ENCODE results near the gene PLPPR5.

The PLPPR5 gene

GRCh38 chr1:98914547-98914946 lies 90.1 kb downstream of the PLPPR5 start:
- no peak for DNase-seq
- TF ChIP-seq POLR2A (IDR thresholded peaks at IDR 0.05; ENCODE audit: low read length), result no peak
- TF ChIP-seq GATA1 (IDR thresholded peaks at IDR 0.05; ENCODE audit: low read depth, low read length), result no peak

GRCh38 chr1:98910827-98911226 lies 93.8 kb downstream of the PLPPR5 start:
- no peak for DNase-seq
- TF ChIP-seq GATA1 (IDR thresholded peaks at IDR 0.05; ENCODE audit: low read depth, low read length) (no peak), POLR2A (IDR thresholded peaks at IDR 0.05; ENCODE audit: low read length) (no peak)

- TF ChIP-seq POLR2A (IDR thresholded peaks at IDR 0.05; ENCODE audit: low read length), result no peak
- no peak for TF ChIP-seq GATA1 (IDR thresholded peaks at IDR 0.05; ENCODE audit: low read depth, low read length)
- no peak for DNase-seq
Measured at GRCh38 chr1:98908980-98909379, 95.7 kb downstream of the PLPPR5 start.

- DNase-seq, result no peak
- no peak for TF ChIP-seq GATA1 (IDR thresholded peaks at IDR 0.05; ENCODE audit: low read depth, low read length)
- TF ChIP-seq POLR2A (IDR thresholded peaks at IDR 0.05; ENCODE audit: low read length), result no peak
Measured at GRCh38 chr1:98906809-98907208, 97.9 kb downstream of the PLPPR5 start.

DNA sequence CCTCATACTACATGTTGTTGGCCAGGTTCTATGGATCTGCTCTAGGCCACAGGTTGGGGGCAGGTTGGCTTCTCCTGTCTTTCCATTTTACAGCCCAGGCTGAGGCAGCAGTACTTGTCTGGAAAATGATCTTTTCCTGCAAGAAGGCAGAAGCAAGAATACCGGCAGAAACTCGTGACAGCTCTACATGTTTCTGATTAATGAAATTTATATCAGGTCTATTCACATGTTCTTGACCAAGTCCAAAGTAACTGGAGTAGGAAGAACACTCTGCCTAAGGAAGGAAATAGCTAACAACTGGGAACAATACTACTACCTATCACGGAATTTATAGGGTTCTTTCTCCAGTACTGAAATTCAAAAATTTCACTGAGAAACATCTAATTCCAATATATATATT lies 98.3 kb downstream of the PLPPR5 start:
- DNase-seq, result no peak
- TF ChIP-seq POLR2A (IDR thresholded peaks at IDR 0.05; ENCODE audit: low read length), result no peak
- no peak for TF ChIP-seq GATA1 (IDR thresholded peaks at IDR 0.05; ENCODE audit: low read depth, low read length)

- TF ChIP-seq POLR2A (IDR thresholded peaks at IDR 0.05; ENCODE audit: low read length), result no peak
- TF ChIP-seq GATA1 (IDR thresholded peaks at IDR 0.05; ENCODE audit: low read depth, low read length), result no peak
- DNase-seq, result no peak
Measured at GRCh38 chr1:98904684-98905083, 100.0 kb downstream of the PLPPR5 start.

DNA sequence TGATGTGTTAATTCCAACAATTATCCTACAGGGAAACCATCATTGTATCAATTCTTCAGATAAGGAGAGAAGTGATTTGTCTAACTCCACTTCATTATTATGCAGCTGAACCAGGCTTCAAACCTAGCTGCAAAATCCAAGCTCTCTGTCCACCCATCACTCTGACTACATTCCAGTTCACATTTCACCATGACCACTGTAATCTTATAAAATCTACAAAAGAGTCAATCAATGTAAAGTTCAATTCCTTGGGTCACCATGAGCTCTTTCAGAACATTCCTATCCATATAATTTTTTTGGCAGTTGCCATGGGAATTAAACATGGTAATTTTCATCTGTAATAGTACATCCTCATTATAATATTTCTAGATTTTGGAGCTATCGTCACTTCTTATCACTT lies 100.9 kb downstream of the PLPPR5 start:
- TF ChIP-seq GATA1 (IDR thresholded peaks at IDR 0.05; ENCODE audit: low read depth, low read length), result no peak
- no peak for TF ChIP-seq POLR2A (IDR thresholded peaks at IDR 0.05; ENCODE audit: low read length)
- no peak for DNase-seq

- DNase-seq, result no peak
Measured at GRCh38 chr1:98903261-98903660, 101.4 kb downstream of the PLPPR5 start.

GRCh38 chr1:98898940-98899339 lies 105.7 kb downstream of the PLPPR5 start:
- no peak for TF ChIP-seq GATA1 (IDR thresholded peaks at IDR 0.05; ENCODE audit: low read depth, low read length)
- no peak for TF ChIP-seq POLR2A (IDR thresholded peaks at IDR 0.05; ENCODE audit: low read length)
- DNase-seq, result no peak

More at GRCh38 chr1:98903261-98903660, 101.4 kb downstream of the PLPPR5 start:
- TF ChIP-seq GATA1 (IDR thresholded peaks at IDR 0.05; ENCODE audit: low read depth, low read length), result no peak
- no peak for TF ChIP-seq POLR2A (IDR thresholded peaks at IDR 0.05; ENCODE audit: low read length)

DNA sequence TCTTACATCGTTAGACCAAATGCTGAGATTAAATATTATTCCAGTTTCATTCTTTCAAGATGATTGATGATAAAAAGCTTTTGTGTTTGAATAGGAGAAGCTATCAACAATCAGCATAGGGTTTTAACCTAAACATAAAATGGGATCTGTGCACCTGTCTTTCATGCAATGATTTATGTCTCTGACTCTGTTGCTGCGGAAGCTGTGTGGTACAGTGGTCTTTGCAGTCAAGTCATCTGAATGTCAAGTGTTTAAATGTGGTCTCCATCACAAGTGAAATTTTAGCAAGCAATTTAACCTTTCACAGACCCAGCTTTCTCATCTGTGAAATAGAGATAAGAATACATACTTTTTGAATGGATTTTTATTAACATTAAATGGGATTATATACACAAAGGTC lies 107.2 kb downstream of the PLPPR5 start:
- no peak for TF ChIP-seq POLR2A (IDR thresholded peaks at IDR 0.05; ENCODE audit: low read length)
- no peak for TF ChIP-seq GATA1 (IDR thresholded peaks at IDR 0.05; ENCODE audit: low read depth, low read length)

GRCh38 chr1:98896711-98897445 lies 107.8 kb downstream of the PLPPR5 start:
- DNase-seq, result no peak

More for the DNA sequence above, 107.2 kb downstream of the PLPPR5 start:
- no peak for DNase-seq

DNA sequence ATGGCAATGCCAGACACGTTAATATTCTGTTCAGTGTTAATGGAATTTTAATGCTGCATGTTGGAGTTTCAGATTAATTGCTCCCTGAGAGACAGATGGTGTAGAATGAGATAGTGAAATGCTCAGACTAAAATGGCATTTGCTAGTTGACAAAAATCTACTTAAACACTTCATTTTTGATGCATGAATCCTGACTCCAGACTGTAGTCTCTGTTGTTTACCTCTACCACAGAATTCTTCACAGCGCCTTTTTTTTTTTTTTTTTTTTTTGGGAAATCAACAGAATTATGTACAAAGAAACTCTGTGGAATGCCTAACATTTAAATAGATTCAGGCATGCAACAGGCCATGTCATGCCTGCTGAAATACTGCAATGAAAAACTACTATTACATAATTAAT lies 111.3 kb downstream of the PLPPR5 start:
- no peak for DNase-seq
- TF ChIP-seq POLR2A (IDR thresholded peaks at IDR 0.05; ENCODE audit: low read length) (no peak), GATA1 (IDR thresholded peaks at IDR 0.05; ENCODE audit: low read depth, low read length) (no peak)

More at GRCh38 chr1:98896711-98897445, 107.8 kb downstream of the PLPPR5 start:
- TF ChIP-seq GATA1 (IDR thresholded peaks at IDR 0.05; ENCODE audit: low read depth, low read length), result no peak
- TF ChIP-seq POLR2A (IDR thresholded peaks at IDR 0.05; ENCODE audit: low read length), result no peak

GRCh38 chr1:98888869-98889268 lies 115.8 kb downstream of the PLPPR5 start:
- TF ChIP-seq POLR2A (IDR thresholded peaks at IDR 0.05; ENCODE audit: low read length) (no peak), GATA1 (IDR thresholded peaks at IDR 0.05; ENCODE audit: low read depth, low read length) (no peak)
- DNase-seq, result no peak

DNA sequence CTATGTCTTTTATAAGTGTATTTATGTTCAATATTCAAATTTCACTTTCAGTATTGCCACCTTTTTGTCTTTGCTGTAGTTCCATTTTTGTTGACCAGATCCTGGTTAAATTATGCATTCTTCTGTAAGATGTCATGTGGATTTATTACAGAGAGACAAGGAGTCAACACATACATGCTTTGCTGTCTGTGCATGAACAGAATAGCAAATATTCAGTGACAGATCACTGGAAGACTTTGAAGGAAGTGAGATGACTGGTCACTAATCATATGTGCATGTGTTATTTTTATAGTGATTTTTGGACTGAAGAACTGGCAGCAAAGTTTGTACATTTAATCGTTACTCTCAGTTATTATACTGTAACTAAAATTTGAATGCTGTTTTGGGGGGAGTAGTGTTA lies 117.2 kb downstream of the PLPPR5 start:
- no peak for DNase-seq
- TF ChIP-seq GATA1 (IDR thresholded peaks at IDR 0.05; ENCODE audit: low read depth, low read length) (no peak), POLR2A (IDR thresholded peaks at IDR 0.05; ENCODE audit: low read length) (no peak)

DNA sequence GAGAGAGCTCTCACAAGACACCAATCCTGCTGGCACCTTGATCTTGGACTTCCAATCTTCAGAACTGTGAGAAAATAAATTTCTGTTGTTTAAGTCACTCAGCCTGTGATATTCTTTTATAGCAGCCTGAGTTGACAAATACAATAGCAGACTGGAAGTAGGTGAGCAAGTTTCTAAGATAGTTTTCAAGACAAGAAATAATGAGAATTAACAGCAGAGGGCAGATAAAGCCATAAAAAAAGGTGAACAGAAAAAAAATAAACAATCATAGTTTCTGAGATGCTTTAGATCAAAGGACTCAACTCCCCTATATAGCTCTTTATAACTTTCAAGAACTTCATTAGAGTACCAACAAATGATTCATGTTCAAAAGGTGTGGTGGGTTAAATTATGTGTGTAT lies 119.8 kb downstream of the PLPPR5 start:
- no peak for DNase-seq

More for the DNA sequence above, 119.8 kb downstream of the PLPPR5 start:
- TF ChIP-seq POLR2A (IDR thresholded peaks at IDR 0.05; ENCODE audit: low read length) (no peak), GATA1 (IDR thresholded peaks at IDR 0.05; ENCODE audit: low read depth, low read length) (no peak)

Data from erythroblast (primary cell).